Measurements from ENCODE around the gene ST6GALNAC6. TPM values are rescaled to one million over a fixed set of nuclear protein-coding genes. Genes with fewer than 3 reads are reported as not detected.
"Not testable (repeated sequence)": the region's sequence is repeated elsewhere in the genome, so short reads cannot be mapped to it uniquely, and the experiment has no call there.

ST6GALNAC6 gene
- total and polyA plus RNA-seq, 10 donors: 29.0 to 118 (median 71.6) TPM

GRCh38 chr9:127837346-127837745 lies 62.1 kb downstream of the ST6GALNAC6 start:
- Histone ChIP-seq H3K36me3 (peaks cover 0 to 57% (median 10%) of the 10 kb centered on the region in 6 donors), H3K9me3 (no peaks in the 10 kb centered on the region), H3K4me3 (no peak overlapping the region), H3K27ac (peak overlapping the region; percentile 6 to 87 (median 80)), H3K4me1 (peaks cover 46 to 100% (median 90%) of the 10 kb centered on the region in 6 donors), H3K27me3 (replicated peaks in 1 of 7) (no peaks in the 10 kb centered on the region)
- TF ChIP-seq POLR2AphosphoS5 (IDR thresholded peaks at IDR 0.05) (no peak), POLR2A (IDR thresholded peaks at IDR 0.05) (no peak), CTCF (IDR thresholded peaks at IDR 0.05 in 8 of 11, conservative IDR thresholded peaks at IDR 0.05 in 3 of 11) (no peak)
- no peak for DNase-seq
- intact Hi-C loops (cut with DNase I; ENCODE audit: low total_unique reads): no loop called here
- 40 to 68% (median 59%) methylated on average over 4 of the region's 4 CpGs for WGBS, 5 donors

- H3K9me3 ChIP-seq; H3K27me3 ChIP-seq (replicated peaks in 1 of 7); intact Hi-C loops (cut with DNase I; ENCODE audit: low total_unique reads); DNase-seq: not testable (repeated sequence)
- peak overlapping the region in 1 of 8 donors; percentile 23 for H3K4me3 ChIP-seq
- H3K4me1 ChIP-seq: peaks cover 46 to 100% (median 87%) of the 10 kb centered on the region in 6 donors
- peaks cover 0 to 50% (median 8%) of the 10 kb centered on the region in 6 donors for H3K36me3 ChIP-seq
- 67 to 92% (median 83%) methylated on average over 3 of the region's 3 CpGs for WGBS, 5 donors
- H3K27ac ChIP-seq: peak overlapping the region; percentile 6 to 87 (median 80)
Observed at GRCh38 chr9:127836561-127836960, 62.8 kb downstream of the ST6GALNAC6 start.

- H3K4me1 ChIP-seq: peaks cover 45 to 100% (median 87%) of the 10 kb centered on the region in 6 donors
- WGBS, 5 donors: 16 to 31% (median 22%) methylated on average over 15 to 17 of the region's 17 CpGs
- no peaks in the 10 kb centered on the region for H3K9me3 ChIP-seq
- intact Hi-C loops (cut with DNase I; ENCODE audit: low total_unique reads): no loop called here
- DNase-seq: no peak
- peak in 2 of 3 donors; percentile 40 to 71 for TF ChIP-seq POLR2AphosphoS5 (IDR thresholded peaks at IDR 0.05)
- TF ChIP-seq CTCF (IDR thresholded peaks at IDR 0.05 in 8 of 11, conservative IDR thresholded peaks at IDR 0.05 in 3 of 11): no peak
- no peak for TF ChIP-seq POLR2A (IDR thresholded peaks at IDR 0.05)
- H3K4me3 ChIP-seq: peak overlapping the region in 1 of 8 donors; percentile 23
- H3K36me3 ChIP-seq: peaks cover 0 to 44% (median 5%) of the 10 kb centered on the region in 6 donors
- H3K27me3 ChIP-seq (replicated peaks in 1 of 7): no peaks in the 10 kb centered on the region
- peak overlapping the region; percentile 6 to 87 (median 80) for H3K27ac ChIP-seq
Observed at GRCh38 chr9:127835991-127836516, 63.3 kb downstream of the ST6GALNAC6 start.

Small RNAs within 50 kb of the gene (microRNA-seq; reads per million reads assigned to microRNA genes)
- gene MIR4672: 0 reads per million in 3 donors

Small RNAs within 50 kb of the gene (small RNA-seq; reads per million reads assigned to genes)
- gene MIR4672 (0 reads per million in 4 donors), gene RNA5SP296 (0 reads per million in 4 donors)

Other genes starting within 250 kb of the ST6GALNAC6 start
- gene CFAP157, start 192.6 kb downstream of the ST6GALNAC6 start, total RNA-seq: under 1 TPM in 4 of 7 donors, not detected in 3; 0.13 to 0.21 (median 0.17) TPM
- under 1 TPM; 0.09 to 0.13 (median 0.12) TPM for gene CFAP157, start 192.6 kb downstream of the ST6GALNAC6 start, polyA plus RNA-seq
- gene PTRH1, start 183.9 kb downstream of the ST6GALNAC6 start, total RNA-seq: 10 to 100 TPM in 4 of 7 donors, 1 to 10 TPM in 3; 8.1 to 17.9 (median 10.7) TPM
- gene PTRH1, start 183.9 kb downstream of the ST6GALNAC6 start, polyA plus RNA-seq: 10 to 100 TPM in 2 of 3 donors, 1 to 10 TPM in 1; 7.4 to 17.5 (median 14.7) TPM
- gene TTC16, start 183.5 kb downstream of the ST6GALNAC6 start, total RNA-seq: 1 to 10 TPM in 6 of 7 donors, under 1 TPM in 1; 0.60 to 3.1 (median 2.0) TPM
- under 1 TPM; 0.12 to 0.98 (median 0.61) TPM for gene TTC16, start 183.5 kb downstream of the ST6GALNAC6 start, polyA plus RNA-seq
- 10 to 100 TPM; 16.8 to 36.5 (median 24.5) TPM for gene TOR2A, start 164.3 kb downstream of the ST6GALNAC6 start, total RNA-seq
- gene TOR2A, start 164.3 kb downstream of the ST6GALNAC6 start, polyA plus RNA-seq: 10 to 100 TPM; 17.9 to 29.1 (median 18.4) TPM
- 10 to 100 TPM; 44.7 to 85.4 (median 61.2) TPM for gene SH2D3C, start 120.9 kb downstream of the ST6GALNAC6 start, total RNA-seq
- 10 to 100 TPM; 27.0 to 51.1 (median 34.3) TPM for gene SH2D3C, start 120.9 kb downstream of the ST6GALNAC6 start, polyA plus RNA-seq
- gene CDK9, start 113.6 kb downstream of the ST6GALNAC6 start, total RNA-seq: 100 to 1,000 TPM in 4 of 7 donors, 10 to 100 TPM in 3; 68.3 to 149 (median 103) TPM
- 10 to 100 TPM; 49.2 to 87.6 (median 87.1) TPM for gene CDK9, start 113.6 kb downstream of the ST6GALNAC6 start, polyA plus RNA-seq
- 10 to 100 TPM; 33.3 to 94.6 (median 72.3) TPM for gene FPGS, start 96.7 kb downstream of the ST6GALNAC6 start, total RNA-seq
- gene FPGS, start 96.7 kb downstream of the ST6GALNAC6 start, polyA plus RNA-seq: 10 to 100 TPM; 39.5 to 73.7 (median 60.5) TPM
- gene ENG, start 44.9 kb downstream of the ST6GALNAC6 start, total RNA-seq: 100 to 1,000 TPM; 150 to 334 (median 247) TPM
- gene ENG, start 44.9 kb downstream of the ST6GALNAC6 start, polyA plus RNA-seq: 10 to 100 TPM; 29.2 to 63.1 (median 47.8) TPM
- gene AK1, start 21.9 kb downstream of the ST6GALNAC6 start, total RNA-seq: 10 to 100 TPM; 41.3 to 89.7 (median 59.7) TPM
- gene AK1, start 21.9 kb downstream of the ST6GALNAC6 start, polyA plus RNA-seq: 10 to 100 TPM; 47.0 to 97.9 (median 82.7) TPM
- gene ST6GALNAC4, start 17.4 kb upstream of the ST6GALNAC6 start, total RNA-seq: 10 to 100 TPM; 48.6 to 92.8 (median 65.8) TPM
- gene ST6GALNAC4, start 17.4 kb upstream of the ST6GALNAC6 start, polyA plus RNA-seq: 10 to 100 TPM; 16.0 to 36.7 (median 19.5) TPM
- gene PIP5KL1, start 31.2 kb upstream of the ST6GALNAC6 start, total RNA-seq: 1 to 10 TPM in 2 of 7 donors, under 1 TPM in 3, not detected in 2; 0.46 to 3.6 (median 0.94) TPM
- gene PIP5KL1, start 31.2 kb upstream of the ST6GALNAC6 start, polyA plus RNA-seq: under 1 TPM; 0.13 to 0.51 (median 0.42) TPM
- 10 to 100 TPM; 19.5 to 31.3 (median 25.2) TPM for gene DPM2, start 38.3 kb upstream of the ST6GALNAC6 start, total RNA-seq
- 10 to 100 TPM; 23.6 to 33.8 (median 28.1) TPM for gene DPM2, start 38.3 kb upstream of the ST6GALNAC6 start, polyA plus RNA-seq
- 100 to 1,000 TPM in 1 of 7 donors, 10 to 100 TPM in 6; 27.3 to 102 (median 72.8) TPM for gene EEIG1, start 81.4 kb upstream of the ST6GALNAC6 start, total RNA-seq
- 10 to 100 TPM; 28.6 to 39.6 (median 29.0) TPM for gene EEIG1, start 81.4 kb upstream of the ST6GALNAC6 start, polyA plus RNA-seq
- 10 to 100 TPM in 6 of 7 donors, 1 to 10 TPM in 1; 9.3 to 14.3 (median 11.7) TPM for gene NAIF1, start 167.7 kb upstream of the ST6GALNAC6 start, total RNA-seq
- 10 to 100 TPM; 10.6 to 15.4 (median 10.8) TPM for gene NAIF1, start 167.7 kb upstream of the ST6GALNAC6 start, polyA plus RNA-seq
- 10 to 100 TPM; 20.2 to 44.7 (median 26.0) TPM for gene SLC25A25, start 168.6 kb upstream of the ST6GALNAC6 start, total RNA-seq
- gene SLC25A25, start 168.6 kb upstream of the ST6GALNAC6 start, polyA plus RNA-seq: 10 to 100 TPM in 1 of 3 donors, 1 to 10 TPM in 2; 6.2 to 13.6 (median 6.5) TPM
- gene PTGES2, start 228.1 kb upstream of the ST6GALNAC6 start, total RNA-seq: 10 to 100 TPM; 45.2 to 66.6 (median 58.5) TPM
- 10 to 100 TPM; 45.8 to 71.2 (median 54.0) TPM for gene PTGES2, start 228.1 kb upstream of the ST6GALNAC6 start, polyA plus RNA-seq
- 100 to 1,000 TPM in 1 of 7 donors, 10 to 100 TPM in 5, 1 to 10 TPM in 1; 7.7 to 218 (median 20.3) TPM for gene LCN2, start 249.8 kb upstream of the ST6GALNAC6 start, total RNA-seq
- gene LCN2, start 249.8 kb upstream of the ST6GALNAC6 start, polyA plus RNA-seq: 10 to 100 TPM; 10.7 to 17.5 (median 13.3) TPM

All from spleen (tissue), 11 donors.